ENCODE data around the gene CLMP.
"Not testable (repeated sequence)": the region's sequence is repeated elsewhere in the genome, so short reads cannot be mapped to it uniquely, and the experiment has no call there.

The CLMP gene

DNA sequence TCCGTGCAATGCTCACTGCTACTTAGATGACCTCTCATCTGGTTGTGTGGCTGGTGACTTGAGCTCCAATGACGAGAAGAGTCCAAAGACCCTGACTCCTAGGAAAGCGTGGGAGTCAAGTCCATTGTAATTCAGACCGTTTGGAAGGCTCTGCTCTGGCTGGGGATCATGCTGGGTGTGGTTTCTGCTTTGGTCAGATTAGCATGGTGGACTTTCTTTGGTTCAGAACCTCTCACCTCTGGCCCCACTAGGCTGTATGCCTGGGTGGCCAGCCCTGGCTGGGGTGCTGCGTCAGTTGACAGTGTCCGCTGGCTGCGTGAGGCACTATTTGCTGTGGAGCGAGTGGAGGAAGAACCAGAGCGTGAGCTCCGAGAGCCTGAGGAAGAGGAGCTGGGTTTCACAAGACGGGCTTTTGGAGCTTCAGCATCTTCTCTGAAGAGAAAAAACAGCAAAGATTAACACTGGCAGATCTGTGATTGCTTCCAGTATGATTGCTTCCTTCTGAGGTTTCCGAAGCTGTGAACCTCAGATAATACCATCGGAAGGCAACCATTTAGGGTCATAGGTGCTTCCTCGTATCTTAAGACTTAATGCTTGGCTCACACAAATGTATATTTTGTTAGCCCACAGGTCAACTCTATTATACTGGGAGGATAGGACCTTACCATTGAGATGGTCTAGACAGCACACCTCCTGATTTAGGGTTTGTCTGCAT, 121.5 kb downstream of the CLMP start:
- DNase-seq, result no peak

DNA sequence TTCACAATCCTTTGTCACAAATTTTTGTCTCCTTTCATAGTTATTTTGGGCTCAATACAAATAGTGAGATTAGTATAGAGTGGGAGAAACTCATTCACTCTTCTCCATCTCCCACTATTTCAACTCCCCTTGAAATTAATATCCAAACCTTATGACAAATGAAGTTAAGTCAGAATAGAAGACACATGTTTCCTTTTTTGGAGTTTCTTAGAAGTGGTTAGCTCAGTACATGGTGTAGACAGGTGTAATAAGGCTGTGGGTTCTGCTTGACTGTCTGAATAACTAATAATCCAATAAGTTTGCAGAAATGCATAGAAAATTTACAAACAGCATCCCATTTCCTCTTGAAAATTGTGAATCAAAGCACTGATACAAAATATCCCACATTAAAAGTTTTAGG, 122.3 kb downstream of the CLMP start:
- DNase-seq, result no peak

DNA sequence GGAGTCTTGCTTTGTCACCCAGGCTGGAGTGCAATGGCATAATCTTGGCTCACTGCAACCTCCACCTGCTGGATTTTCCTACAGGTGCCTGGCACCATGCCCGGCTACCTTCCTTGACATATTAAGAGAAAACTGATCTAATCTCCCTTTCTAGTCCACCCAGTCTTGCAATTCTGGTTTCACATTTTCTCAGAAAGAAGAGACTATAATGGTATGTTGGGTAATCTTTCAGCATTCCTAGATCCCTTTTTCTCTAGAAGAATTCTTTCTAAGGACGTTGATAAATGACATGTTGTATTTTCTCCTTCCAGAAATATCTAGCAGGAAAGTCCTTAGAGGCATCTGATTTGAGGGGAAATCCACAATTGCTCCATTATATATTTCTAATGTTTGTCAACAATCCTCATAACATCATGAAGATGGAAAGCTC, 122.7 kb downstream of the CLMP start:
- no peak for DNase-seq

DNA sequence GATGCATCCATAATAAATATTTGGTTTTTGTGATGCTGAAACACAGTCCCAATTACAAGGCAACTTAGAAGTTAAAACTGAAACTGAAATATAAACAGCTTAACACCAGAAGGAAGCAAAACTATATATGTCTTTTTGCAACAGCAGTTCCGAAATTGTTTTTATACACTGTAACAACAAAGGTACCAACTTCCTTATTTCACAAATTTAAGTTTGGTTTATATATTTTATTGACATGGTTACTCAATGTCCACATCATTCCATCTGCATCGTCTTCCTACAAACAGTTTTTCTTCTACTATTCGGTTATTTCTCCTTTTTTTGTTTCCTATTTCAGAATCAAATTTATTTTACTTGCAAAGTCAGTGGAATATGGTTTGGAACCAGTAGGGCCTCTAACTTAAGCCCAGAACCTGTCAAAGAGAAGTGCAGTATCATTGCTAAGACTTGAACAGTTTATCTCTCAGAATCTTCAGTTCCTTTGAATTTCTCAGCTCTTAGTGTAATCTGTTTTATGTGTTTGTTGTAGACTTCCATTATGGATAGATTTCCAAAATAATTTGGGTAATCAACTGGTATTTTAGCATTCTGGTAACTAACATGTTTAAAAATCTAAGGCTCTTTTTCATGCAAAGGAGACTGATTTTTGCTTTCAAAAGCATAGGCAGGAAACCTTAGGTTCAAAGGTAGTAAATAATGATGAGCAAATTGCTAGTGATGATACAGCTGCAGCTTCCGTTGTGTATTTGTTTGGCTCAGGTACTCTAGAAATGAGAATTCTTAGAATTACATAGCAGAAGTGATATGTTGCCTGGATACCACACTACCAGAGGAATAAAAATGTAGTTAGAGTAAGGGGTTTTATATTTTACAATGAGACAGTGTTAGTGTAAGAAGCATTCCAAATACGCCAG, 124.9 kb downstream of the CLMP start:
- DNase-seq, result no peak

DNA sequence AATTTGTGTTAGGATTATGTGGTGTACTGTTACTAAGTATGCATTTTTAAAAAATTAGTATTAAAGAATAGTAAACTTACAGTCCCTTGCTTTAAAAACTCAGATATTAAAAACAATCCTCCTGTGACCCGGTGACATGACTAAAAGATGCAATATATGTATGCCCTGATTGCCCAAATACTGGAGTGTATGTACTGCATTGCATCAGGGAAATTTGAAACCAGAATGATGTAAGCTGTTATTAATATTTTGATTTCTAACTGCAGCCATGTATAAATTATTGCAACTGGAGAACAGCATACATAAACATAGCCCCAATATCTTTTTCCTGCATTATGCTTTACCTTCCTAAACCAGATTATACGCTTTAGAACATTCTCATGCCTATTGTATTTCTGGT, 129.4 kb downstream of the CLMP start:
- no peak for DNase-seq

DNA sequence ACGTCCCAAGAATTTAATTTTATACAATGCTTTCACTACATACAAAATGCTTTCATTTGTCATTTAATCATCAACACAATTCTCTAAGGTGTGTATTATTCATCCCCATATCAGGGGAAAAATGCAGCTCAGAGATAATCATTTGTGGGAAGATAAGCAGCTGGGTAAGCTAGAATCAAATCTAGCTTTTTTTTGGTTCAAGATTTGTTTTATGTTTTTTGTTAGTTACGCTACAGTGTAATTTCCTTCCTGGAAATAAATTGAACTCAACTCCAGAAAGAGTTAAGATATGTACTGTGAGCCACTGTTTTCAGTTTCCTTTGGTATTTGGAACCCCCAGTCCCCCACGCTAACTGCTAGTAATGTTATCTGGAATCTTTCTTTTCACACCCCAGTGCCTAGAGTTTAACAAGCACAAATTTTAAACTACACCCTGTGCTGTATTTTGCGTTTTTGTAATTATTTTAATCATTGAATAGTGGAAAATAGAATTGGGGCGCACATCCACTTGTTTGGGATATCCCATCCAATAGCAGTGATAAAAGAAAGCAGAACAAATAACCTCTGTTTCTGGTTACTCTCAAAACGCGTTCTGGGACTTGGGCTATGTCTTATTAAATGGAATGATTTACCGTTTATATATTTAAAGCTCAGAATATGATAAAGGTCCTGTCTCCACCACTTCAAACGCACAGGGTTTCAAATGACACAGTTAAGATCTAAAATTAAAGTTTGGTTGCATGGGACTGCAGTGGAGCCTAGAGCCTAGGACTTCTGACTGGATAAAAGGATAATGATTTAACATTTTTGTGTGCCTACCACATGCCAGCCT, 131.0 kb downstream of the CLMP start:
- DNase-seq, result no peak

DNA sequence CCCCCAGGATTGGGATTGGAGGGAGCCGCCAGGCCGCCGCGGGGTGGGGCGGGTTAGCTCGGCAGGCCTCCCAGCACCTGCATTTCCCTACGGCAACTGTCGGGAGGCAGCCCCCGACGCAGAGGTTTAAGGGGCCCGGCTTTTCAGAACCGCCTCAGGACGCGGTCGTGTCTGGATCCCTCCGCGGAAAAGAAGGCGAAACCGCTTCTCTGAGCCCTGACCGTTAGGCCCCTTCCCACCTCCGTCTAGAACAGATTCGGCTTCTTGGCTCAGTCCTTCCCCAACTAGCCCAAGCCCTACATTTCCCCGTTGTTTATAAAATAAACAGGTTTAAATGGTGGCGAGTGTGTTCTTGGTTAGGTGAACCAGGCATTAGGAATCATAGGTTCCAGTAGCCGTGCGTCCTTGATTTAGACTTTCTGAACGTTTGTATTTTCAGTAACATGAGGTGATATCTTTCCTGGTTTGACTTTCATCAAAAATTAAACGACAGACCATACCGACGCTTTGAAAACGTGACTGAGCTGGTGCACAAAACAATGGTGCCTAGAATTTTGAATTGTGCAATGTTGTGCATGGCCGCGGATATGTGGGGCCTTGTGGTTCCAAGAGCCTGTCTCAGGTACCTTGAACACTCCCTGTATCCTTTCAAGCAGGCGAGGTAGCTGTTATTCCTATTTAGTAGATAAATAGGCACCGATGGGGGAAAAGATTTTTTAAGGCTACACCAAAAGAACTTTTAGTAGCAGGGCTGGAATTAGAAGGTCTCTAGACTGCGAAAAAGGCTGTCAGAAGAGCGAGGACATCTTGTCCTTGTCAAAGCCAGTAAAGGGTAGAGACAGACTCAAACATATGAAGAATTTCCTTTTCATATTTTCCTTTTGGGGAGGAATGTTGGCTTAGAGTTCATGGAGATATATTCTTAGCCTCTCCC, 131.9 kb downstream of the CLMP start:
- DNase-seq, result peak; percentile 55

DNA sequence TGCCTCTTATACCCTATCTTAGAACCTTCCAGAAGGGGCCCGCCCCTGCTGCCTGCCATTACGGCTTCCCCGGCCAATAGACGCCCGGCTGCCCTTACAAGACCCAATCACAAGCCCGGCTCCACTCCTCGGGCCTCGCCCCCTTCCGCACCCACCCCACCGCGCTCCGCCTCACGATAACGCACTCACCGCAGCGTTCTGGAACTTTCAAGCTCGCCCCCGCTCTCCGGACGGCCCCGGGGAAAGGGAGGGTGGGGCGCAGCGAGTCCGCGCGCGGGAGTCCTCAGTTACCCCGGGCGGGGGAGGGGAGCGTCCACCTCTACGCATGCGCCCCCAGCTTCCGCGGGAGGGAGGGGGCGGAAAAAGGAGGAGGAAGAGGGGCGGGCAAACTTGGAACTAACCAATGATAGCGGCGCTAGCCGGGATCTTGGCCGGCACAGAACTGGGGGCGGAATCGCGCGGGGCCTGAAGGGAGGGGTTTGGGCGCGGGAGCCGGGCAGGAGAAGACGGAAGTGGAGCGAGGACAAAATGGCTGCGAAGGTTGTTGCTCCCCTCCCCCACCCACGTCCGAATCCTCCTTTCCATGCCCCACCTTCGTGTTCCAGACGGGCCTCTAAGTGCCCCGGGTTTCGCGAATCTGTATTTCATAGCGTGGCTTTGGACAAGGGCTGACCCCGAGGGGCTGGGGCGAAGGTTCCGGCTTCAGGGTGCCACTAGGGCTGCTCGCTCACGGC, 132.7 kb downstream of the CLMP start:
- peak; percentile 100 for DNase-seq

DNA sequence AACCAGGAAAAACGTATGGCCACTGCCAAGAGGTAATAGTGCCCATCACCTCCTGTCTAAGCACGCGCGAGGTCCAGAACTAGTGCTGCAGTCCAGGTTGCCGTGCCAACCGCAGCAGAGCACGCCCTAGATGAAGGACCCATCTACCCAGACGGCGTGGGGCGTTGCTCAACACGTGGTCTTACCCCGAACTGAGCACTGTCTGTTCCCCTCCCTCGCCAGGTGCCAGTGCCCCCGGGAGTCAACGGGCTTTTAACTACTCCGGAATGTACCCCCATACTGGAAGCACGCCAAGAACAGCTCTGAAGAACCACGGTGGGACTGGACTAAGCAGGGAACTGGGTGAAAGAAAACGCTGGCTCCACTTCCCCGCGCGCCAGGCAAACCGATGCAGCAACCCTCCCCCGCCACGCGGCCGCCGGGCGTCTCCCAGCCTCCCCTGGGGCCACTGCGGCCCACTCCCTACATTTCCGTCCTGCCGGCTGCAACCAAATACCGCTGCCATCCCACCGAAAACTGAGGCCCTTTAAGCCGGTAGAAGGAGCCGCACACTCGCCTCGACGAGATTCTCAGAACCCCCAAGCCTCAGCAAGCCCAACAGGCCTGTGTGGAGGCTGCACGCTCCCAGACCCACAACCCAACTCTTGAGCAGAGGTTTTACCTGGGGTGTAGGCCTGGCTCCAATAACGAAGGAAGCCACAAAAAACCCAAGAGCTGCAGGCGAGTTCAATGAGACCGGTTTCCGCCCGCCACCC, 133.5 kb downstream of the CLMP start, which contains the start of gene HSPA8:
Gene HSPA8 (minus strand): TSS at position 734 of the 755 bp plus-strand sequence. CDS start 812 bp downstream, outside the sequence.
- DNase-seq, result peak; percentile 76

DNA sequence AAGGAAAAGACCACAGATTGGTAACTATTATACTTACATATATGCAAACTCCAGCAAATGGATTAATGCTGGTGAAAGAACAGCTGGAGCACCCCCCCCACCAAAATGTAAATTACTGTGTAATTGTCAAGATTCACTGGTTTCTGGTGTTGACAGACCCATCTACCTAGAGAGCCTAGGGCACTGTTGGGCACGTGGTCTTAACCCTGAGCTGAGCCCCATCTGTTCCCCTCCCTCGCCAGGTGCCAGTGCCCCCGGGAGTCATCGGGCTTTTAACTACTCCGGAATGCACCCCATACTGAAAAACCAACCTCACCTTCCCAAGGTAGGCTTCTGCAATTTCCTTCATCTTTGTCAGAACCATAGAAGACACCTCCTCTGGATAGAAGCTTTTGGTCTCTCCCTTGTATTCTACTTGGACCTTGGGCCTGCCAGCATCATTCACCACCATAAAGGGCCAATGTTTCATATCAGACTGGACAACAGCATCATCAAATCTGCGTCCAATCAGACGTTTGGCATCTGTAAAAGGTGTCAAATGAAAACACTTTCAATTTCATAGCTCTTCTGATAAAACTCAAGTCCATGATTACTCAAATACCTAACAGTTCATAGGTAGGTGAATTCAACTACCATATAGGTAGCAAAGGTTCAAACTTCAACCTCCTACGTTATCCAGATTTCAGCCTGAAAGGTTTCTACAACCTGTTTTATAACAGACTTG, 134.6 kb downstream of the CLMP start:
- DNase-seq, result no peak

DNA sequence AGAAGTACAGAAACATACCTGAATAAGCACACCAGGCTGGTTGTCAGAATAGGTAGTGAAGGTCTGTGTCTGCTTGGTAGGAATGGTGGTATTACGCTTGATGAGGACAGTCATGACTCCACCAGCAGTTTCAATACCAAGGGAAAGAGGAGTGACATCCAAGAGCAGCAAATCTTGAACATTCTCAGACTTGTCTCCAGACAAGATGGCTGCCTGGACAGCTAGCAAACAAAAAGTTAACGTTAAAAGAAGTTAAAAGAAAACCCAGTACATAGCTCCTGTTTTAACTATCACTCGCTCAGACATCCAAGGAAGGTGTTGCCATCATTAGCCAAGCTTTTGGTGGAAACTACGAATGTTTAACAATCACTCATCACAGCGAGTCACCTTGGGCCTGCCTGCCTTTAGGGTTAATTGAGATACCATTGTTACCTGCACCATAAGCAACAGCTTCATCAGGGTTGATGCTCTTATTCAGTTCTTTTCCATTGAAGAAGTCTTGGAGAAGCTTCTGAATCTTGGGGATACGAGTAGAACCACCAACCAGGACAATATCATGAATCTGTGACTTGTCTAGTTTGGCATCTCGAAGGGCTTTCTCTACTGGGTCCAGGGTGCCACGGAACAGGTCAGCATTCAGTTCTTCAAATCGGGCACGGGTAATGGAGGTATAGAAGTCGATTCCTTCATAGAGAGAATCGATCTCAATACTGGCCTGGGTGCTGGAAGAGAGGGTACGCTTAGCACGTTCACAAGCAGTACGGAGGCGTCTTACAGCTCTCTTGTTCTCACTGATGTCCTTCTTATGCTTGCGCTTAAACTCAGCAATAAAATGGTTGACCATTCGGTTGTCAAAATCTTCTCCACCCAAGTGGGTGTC, 135.8 kb downstream of the CLMP start:
- not testable (repeated sequence) for DNase-seq

DNA sequence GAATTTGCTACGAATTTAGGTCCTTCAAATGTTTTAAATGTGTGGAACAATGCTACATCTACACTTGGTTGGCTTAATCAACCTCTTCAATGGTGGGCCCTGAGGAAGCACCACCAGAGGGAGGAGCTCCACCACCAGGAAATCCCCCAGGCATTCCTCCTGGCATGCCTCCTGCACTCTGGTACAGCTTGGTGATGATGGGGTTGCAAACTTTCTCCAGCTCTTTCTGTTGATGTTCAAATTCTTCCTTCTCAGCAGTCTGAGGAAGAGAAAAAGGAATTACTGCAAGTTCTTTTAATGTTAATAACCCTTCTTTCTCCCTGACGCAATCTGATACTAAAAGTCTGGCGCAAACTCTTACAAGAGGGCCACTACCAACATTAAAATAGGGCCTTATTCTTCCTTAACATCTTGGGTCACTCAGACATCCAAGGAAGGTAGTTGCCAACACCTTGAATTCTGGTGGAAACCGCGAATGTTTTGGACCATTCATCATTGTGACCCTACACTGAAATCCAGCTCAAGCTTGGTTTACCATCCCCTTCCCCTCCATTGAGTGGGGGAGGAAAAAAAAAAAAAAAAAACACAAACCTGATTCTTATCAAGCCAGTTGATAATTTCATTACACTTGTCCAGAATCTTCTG, 137.3 kb downstream of the CLMP start:
- DNase-seq, result no peak

DNA sequence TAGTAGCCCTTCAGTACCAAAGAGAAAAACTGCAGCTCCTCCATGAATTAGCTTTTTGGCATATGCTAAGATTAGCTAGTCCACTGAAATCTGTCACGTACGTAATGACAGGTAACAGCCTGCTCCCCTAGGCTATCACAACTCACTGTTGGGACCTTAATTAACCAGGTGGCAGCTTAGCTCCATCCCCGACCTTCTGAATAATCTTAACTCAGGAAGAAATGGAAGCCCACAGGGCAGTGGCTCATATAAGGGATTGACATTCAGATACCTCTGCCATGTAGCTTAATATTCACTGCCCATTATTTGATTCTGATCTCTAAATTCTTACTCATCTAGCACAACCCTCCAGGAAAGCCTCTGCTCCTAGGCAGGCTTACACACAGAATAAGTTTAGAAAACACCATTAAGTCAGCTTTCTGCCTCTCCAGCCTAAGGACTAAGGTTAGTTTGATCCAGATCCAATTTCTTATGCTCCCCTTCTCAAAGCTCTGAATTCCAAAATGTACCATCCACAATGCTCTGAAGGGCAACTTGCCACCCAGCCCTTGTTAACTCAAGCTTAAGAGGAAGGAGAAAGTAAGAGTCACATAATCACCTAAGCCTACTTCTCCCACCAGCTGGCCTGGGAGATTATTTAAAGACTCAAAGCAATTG, 138.1 kb downstream of the CLMP start:
- no peak for DNase-seq

DNA sequence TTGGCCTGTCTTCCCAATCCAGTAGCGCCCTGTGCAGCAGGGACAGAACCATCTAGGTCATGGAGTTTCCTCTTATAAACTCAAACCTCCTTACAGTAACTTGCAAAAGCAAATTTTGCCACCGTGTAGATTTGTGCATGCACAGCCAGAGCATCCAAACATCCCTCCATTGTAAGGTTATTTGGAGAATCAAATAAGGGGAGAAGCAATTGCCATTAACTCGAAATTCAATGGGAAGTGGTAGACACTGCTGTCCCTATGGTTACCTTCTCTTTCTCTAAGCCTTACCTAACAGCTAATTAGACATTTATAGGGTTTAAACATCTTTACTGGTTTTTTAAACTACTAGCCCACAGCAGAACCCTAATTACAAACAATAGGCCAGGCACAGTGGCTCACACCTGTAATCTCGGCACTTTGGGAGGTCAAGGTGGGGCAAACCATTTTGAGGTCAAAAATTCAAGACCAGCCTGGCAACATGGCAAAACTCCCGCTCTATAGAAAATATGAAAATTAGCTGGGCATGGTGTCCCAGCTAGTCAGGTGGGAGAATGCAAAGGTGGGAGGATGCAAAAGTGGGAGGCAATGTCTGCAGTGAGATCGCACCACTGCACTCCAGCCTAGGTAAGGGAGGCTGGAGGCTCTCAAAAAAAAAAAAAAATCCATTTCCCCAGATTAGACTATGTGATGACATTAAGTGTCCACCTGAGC, 139.7 kb downstream of the CLMP start:
- DNase-seq, result no peak

DNA sequence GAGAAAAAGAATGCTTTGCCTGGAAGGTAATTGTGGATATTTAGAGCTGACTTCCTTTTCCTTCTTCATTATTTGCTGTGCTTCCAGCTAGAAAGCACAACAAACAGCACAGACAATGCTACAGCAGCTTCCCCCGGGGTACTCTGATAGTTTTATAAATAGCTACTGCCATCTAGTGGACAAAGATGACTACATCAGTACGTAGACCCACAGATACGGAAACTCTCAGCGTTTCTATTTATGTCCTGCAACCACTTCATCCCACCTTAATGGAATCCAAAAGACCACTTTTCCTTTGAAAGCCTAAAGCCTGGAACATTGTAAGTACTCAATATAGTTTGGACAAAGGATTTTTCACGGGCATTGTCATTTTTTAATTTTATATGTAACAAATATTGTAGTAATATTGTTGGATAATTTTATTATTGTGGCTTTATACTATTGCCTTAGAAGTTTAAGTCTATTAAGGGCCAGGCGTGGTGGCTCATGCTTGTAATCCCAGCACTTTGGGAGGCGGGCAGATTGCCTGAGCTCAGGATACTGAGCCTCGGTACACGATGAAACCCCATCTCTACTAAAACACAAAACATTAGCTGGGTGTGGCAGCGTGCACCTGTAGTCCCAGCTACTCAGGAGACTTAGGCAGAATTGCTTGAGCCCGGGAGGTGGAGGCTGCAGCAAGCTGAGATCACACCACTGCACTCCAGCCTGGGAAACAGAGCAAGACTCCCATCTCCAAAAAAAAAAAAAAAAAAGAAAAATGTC, 140.6 kb downstream of the CLMP start:
- no peak for DNase-seq

All from right hindlimb (tissue), 1 donor.